Daoy (cell line): ENCODE results near the gene LGALS13. TPM values are rescaled to one million over a fixed set of nuclear protein-coding genes. Genes with fewer than 3 reads are reported as not detected.

Experiments
- DNase-seq: peaks from one replicate; pipeline ENCODE4 v3.0.0-alpha.2; 2015; ENCODE audit warnings: low read depth
- total RNA-seq: library from RNA; depleted of rRNA; stranded (reverse); fragments of >200 nt; shearing (Covaris generic); gene quantifications from 2 replicates; pipeline ENCODE4 v1.2.3, GENCODE V29; 2014; rRNA removed

Gene LGALS13, protein sequence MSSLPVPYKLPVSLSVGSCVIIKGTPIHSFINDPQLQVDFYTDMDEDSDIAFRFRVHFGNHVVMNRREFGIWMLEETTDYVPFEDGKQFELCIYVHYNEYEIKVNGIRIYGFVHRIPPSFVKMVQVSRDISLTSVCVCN
- not detected in 2 replicates for total RNA-seq

DNA sequence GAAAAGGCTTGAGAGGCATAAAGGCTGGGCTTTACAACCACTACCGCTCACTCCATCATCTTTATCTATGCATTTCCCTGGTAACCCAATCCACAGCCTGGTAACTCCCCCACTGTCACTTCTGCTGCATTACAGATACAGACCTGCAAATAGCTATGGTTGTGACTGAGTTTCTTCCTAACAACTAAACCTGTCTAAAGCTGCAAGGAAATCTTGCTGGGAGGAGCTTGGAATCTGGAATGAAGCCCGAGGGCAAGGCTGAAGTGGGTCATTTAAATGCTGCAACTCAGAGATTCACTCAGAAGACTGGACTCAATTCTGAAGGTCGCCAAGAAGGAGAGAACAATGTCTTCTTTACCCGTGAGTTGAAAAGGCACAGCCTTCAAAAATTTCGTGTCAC lies at the start of gene LGALS13:
Gene LGALS13, plus strand, starts transcription at position 301 of the 400 bp plus-strand sequence. Its CDS starts 45 bp downstream, at position 346.
- DNase-seq: no peak

DNA sequence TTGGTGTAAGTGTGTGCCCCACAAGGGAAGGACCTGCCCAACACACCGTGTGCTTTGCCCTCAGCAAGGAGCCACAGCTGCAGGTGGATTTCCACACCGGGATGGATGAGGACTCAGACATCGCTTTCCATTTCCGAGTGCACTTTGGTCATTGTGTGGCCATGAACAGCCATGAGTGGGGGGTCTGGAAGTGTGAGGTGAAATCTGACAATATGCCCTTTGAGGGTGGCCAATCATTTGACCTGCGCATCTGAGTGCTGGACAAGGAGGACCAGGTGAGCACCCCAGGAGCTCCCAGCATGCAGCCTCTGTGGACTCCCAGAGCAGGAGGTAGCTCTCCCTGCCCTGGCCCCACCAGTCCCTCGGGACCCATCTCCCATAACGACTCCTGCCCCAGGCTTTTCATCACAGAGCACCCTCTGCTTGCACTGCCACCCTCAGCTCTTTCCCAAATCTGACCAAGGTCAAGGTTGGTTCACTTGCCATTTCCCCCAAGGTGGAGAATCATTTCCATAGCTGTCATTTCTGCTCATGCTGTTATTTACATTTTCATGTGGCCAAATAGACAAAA lies 49.2 kb upstream of the LGALS13 start:
- no peak for DNase-seq

DNA sequence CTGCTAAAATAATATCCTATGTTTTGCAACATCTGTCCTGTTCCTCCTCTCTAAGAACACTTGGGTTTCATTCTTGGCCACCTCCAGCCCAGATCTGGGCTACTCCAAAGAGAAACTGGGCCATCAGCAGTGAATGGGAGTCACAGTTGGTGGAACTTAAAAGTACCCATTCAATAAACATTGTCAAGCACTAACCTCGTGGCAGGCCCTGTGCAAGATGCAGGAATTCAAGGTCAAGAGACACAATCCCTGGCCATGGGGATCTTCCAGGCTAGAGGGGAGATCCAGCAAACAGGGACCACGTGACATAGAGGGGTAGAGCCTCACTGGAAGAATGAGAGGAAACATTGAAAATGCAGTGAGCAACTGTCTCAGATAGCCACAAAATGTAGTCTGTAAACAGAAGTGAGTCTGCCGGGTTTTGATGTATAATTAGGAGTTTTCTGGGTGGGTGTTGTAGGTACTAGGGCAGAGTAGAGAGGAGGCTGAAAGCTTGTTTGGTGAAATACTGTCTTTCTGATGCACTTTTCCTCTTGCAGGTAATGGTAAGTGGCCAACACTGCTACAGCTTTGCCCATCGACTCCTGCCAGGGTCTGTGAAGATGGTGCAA lies 47.5 kb upstream of the LGALS13 start:
- no peak for DNase-seq

DNA sequence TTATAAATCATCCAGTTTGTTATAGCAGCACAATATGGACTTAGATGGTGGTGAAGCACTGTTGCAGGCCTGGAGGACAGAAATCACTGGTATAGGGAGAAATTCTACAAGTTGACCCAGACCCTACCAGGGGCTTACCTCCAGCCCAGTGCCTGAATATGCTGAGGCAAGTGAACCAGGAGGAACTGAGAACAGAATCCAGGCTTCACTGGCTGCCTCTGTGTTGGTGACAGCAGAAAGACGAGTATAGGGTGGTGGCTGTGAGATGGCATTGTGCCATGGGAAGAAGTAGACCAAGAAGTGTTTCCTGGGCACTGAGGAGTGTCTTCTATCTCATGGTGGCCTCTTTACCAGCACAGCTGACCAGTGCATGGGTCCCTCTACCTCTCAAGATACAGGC lies 46.4 kb upstream of the LGALS13 start:
- DNase-seq: no peak

DNA sequence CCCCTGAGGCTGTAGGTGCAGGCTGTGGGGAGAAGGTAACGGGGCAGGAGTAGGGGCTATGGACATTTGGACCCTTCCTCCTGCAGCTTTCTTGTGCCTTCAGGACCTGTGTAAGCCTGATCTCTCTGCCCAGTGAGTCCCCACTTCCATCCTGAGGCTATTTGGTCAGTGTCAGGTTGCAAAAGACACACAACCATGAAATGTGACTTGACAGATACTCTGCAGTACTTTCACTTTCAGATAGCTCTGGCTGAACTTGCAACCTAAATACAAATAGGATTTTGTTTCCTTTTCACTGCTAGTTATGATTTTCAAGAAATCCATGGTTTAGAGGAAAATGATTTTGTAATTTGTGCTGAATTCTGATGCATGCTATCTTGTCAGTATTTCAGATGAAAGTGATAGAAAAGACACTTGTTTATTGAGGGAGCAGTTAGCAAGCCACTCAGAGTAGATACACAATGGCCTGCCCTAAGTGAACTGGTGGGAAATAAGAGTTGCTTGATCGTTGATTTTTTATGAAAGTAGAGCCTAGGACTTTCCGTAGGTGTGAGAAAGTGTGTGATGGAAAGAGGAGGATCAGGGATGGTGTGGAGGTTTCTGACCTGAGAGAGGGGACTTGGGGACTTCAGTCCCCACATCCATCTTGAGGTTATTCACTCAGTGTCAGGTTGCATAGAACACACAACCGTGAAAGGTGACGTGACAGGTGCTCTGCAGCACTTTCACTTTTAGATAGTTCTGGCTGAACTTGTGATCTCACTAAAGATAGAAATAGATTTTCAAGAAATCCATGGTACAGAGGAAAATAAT lies 44.3 kb upstream of the LGALS13 start:
- DNase-seq: peak; percentile 73

DNA sequence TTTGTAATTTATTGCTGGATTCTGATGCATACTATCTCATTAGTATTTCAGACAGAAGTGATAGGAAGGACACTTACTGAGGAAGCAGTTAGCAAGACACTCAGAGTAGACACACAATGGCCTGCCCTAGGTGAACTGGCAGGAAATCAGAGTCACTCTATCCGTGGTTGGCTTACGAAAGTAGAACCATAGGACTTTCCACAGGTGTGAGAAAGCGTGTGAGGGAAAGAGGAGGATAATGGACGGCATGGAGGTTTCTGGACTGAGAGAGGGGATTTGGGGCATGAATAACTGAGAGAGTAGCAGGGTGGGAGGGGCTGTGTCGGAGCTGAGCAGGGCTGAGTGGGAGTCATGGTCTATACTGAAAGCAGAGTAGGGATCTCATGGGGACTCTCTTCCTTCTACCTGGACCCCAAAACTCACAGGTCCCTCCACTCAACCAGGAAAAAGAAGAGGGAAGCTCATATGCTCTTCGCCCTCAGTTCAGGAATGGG lies 43.7 kb upstream of the LGALS13 start:
- DNase-seq: no peak

DNA sequence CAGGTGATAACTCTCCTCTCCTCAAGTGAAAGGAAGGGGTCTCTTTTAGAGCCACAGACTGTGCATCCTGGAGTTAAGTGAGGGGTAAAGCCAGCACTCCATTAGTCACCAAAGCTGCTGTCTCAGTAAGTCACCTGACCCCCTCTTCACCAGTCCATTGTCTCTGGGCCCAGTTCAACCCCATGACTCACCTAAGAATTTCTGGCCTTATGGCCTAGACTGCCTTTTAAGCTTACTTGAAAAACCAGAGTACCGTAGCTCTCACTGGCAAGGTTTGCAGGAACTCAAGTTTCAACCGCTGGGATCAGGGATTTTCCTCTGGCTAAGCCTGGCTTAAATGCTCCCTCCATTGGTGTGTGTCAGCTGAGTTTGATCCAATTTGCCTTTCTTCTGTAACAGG lies 38.9 kb upstream of the LGALS13 start:
- peak; percentile 90 for DNase-seq

DNA sequence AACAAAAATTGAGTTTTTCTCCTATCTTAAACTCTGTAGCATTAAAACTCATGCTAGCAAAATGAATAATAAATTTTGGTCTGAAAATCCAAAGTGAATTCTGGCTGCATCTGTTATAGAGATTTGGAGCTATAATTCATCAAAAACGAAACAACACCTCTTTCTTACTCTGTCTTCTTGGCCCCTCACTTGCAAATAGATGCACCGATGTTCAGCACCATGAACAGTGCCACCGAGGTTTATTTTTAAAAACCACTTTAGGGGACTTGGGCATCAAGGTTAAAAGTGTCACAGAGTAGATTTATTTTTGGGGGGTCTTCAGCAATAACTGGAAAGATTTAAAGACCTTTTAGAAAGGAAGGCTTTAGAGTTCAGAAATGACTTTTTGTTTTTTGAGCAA lies 36.3 kb upstream of the LGALS13 start:
- no peak for DNase-seq

DNA sequence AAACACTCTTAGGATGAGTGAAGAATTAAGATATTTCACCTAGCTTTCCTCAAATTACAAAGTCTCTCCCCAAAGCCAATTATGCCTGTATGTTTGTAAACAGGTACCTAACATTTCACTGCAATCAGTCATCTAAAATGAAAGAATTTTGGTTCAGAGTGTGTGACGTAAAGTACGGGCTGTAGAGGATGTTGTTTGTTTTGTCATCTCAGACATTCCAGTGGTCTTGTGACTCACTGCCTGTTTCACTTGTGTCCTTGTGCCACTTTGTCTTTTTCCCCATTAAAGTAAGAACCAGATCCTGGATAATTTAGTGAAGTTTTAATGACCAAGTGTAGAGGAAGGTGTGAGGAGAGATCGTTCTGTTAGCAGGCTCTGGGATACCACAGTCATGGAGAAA lies 33.7 kb upstream of the LGALS13 start:
- DNase-seq: peak; percentile 73

DNA sequence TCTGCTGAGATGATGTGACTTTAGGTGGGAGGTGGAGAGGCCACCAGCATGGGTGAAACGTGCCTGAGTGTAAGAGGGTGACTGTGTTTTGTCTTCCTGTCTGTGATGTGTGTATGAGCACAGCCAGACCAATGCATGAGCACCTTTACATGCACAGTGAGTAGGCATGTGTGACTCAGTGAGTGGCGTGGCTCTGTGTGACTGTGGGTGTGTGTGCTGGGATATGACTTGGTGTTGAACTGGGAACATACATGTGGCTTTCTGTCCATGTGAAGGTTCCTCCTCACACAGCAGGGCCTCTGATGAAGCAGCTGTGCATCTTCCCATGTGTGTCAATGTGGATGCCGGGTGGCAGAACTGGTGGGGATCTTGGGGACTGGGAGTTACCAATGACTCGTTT lies 19.9 kb upstream of the LGALS13 start:
- DNase-seq: no peak

DNA sequence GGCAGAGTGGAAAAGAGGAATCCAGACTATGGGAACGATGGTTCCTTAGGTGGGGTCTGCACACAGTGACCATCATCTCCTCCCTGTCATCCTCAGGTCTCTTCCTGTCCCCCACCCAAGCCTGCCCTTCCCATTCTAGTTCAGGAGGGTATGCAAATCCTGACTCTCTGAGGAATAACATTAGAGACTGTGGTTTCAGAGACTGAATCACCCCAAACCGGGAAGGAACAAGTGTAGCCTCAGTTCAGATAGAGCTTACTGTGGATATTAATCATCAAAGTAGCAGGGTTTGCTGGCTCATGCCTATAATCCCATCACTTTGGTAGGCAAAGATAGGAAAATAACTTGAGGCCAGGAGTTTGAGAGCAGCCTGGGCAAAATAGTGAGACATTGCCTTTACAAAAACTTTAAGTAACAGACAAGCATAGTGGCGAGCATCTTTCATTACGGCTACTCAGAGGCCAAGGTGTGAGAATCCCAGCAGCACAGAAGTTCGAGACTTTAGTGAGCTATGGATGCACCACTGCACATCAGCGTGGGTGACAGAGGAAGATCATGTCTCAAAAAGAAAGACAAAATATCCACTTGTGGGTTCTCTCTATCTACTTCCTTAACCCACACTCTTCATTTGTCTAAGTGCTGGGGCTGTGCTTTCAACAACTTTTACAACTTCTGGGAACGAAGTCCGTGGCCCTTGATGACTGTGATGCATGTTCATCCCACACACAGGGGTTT lies 19.3 kb upstream of the LGALS13 start:
- peak; percentile 25 for DNase-seq

DNA sequence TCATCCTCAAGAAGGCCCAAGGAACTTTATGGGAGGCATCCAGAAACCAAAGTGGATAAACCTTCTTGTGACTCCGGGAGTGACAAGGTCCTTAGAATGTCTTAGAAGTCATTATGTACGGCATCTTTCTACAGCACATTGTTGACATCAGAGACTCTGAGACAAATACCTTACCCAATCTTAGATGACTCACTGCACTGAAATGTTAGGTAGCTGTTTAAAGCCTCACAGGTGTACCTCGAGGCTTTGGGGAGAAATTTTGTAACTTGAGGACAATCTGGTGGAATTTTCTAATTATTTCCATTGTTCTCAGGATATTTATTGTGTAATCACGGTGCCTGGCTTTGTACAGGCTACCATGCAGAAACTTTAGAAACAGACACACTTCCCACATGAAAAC lies 14.8 kb upstream of the LGALS13 start:
- no peak for DNase-seq

DNA sequence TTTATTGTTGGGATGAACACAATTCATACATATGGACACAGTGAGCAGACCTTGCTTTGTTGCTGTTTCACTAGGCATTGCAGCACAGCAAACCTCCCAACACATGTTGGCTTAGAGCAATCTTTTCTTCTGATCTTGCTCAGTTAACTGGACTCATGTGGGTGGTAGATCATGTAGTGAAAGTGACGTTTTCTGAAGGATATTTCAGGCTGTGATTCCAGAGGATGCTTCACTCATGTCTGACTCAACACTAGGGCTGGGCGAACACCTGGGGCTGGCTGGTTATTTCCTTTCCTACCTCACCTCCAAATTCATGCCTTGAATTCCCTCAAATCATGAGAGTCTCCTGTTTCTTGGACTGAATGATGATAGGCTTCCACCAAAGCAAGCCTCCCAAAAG lies 14.3 kb upstream of the LGALS13 start:
- no peak for DNase-seq

DNA sequence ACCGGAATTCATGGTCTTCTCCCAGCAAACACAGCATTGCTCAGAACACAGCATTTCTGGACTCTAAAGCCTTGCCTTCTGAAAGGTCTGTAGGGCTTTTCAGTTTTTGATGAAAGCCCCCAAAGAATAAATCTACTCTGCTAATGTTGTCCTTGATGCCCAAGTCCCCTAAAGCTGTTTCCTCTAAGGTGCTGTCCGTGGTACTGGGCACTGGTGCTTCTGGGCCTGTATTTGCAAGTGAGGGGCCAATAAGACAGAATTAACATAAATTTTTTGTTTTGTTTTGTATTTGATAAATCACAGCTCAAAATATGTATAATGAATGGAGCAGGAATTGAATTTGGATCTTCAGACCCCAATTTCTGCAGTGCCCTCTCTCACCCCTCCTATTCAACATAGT lies 12.1 kb upstream of the LGALS13 start:
- DNase-seq: no peak

DNA sequence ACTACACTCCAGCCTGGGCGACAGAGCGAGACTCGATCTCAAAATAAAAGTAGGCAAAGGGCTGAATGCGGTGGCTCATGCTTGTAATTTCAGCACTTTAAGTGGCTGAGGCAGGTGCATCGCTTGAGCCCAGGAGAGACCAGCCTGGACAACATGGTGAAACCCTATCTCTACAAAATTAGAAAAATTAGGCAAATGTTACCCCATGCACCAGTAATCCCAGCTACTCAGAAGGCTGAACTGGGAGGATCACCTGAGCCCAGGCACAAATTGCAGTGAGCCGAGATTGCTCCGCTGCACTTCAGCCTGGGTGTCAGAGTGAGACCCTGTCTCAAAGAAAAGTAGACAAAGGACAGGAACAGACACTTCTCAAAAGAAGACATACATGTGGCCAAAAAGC lies 9.9 kb upstream of the LGALS13 start:
- DNase-seq: no peak

DNA sequence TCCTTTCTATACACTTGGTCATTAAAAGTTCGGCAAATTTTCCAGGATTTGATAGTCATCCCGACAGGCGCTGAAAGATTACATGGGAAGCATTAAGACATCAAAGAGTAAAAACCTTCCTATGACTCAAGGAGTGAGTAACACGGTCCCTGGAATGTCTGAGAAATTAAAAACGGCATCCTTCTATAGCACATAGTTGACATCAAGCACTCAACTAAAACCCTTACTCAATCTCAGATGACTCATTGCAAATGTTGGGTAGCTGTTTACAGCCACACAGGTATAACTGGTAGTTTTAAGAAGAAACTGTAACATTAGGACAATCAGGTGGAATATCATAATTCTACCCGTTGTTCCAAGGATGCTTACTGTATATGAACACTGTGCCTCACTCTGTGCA lies 6.4 kb upstream of the LGALS13 start:
- peak; percentile 35 for DNase-seq

DNA sequence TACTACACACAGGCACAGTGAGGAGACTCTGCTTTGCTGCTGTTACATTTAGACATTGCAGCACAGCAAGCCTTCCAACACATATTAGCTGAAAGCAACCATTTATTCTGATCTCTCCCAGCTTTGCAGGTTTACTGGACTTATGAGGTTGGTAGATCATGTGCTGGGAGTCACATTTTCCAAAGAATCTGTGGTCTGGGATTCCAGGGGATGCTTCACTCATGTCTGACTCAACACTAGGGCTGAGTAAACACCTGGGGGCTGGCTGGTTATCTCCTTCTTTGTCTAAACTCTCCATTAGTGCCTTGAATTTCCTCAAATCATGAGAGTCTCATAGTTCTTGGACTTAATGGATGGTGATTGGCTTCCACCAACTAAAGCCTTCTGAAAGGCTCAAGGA lies 5.4 kb upstream of the LGALS13 start:
- DNase-seq: peak; percentile 31

DNA sequence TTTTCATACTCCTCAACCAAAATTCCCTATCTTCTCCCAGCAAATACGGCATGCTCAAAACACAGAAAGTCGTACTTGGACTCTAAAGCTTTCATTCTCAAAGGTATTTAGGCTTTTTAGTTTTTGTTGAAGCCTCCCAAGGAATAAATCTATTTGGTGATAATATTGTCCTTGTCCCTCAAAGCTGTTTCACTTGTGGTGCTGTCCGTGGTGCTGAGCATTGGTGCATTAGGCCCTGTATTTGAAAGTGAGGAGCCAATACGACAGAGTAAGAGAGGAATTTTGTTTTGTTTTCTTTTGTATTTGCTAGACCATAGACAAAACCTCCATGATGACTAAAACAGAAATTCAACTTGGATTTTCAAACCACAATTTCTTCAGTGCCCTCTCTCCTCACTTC lies 3.2 kb upstream of the LGALS13 start:
- DNase-seq: peak; percentile 38

DNA sequence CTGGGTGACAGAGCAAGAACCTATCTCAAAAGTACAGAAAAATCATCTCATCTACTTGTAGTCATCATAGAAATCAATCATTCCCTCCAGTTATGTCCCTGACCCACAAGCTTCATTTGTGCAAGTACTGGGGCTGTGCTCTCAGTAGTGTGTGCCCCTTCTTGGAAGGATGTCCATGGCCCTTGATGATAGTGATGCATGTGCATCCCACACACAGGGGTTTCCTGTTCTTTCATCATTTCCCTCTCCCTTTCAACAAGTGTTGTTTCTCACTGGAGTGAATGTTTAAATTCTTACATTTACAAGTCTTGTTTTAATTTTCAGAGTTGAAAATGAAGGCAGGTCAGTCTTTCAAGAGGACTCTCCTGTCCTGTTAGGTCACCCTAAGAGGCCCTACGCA lies 1.5 kb downstream of the LGALS13 start:
- no peak for DNase-seq

DNA sequence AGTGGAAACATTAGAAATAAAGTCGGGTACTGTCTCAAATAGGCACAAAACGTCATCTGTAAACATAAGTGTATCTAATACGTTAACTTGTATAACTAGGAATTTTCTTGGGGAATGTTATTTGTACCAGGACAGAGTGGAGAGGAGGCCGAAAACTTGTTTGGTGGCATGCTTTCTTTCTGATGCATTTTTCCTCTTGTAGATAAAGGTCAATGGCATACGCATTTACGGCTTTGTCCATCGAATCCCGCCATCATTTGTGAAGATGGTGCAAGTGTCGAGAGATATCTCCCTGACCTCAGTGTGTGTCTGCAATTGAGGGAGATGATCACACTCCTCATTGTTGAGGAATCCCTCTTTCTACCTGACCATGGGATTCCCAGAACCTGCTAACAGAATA lies 4.7 kb downstream of the LGALS13 start:
- DNase-seq: no peak

DNA sequence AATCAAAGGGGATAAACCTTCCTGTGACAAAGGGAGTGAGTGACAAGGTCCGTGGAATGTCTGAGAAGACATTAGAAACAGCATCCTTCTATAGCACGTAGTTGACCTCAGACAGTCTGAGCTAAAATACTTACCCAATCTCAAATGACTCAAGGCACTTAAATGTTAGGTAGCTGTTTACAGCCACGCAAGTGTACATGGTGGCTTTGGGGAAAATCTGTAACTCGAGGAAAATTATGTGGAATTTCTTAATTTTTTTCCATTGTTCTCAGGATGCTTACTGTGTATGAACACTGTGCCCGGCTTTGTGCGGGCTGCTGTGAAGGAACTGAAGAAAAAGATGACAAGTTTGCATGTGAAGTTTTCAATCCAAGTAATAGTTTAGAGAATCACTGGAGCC lies 5.2 kb downstream of the LGALS13 start:
- DNase-seq: no peak

DNA sequence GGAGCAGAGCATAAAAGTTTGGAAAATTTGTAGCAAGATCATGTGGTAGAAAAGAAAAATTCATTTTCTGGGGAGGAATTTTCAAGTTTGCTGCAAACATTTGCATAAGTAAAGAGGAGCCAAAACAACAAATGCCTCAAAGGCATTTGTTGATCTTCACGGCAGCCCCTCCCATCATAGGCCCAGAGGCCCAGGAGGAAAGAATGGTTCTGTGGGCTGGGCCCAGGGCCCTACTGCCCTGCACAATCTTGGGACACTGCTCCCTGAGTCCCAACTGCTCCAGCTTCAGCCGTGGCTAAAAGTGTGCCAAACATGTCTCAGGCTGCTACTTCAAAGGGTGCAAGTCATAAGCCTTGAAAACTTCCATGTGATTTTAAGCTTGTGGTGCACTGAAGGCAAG lies 11.3 kb downstream of the LGALS13 start:
- no peak for DNase-seq
